Natural killer cell (primary cell): Measurements from ENCODE around the gene ANKRD7. TPM values are rescaled to one million over a fixed set of nuclear protein-coding genes. Genes with fewer than 3 reads are reported as not detected.

ENCODE experiments used
- ATAC-seq, 3 donors: fragments of 150-1000 bp in 2 of 3; fragments of 200-7000 bp in 1 of 3; cut with Tn5 transposase; 1 replicate in 1 of 3; 2 replicates in 2 of 3; pipeline ENCODE4 v1.10.0; 2021; ENCODE audit warnings: mild to moderate bottlenecking in 2 of 3, moderate library complexity in 2 of 3
- DNase-seq, 2 donors: peaks; one replicate each; pipeline versions ENCODE4 v3.0.0 to v3.0.0-alpha.2; 2013 to 2021; ENCODE audit warnings: mixed read lengths in 1 of 2
- H3K27ac ChIP-seq: one replicate; pipeline ENCODE4 v1.5.1; 2013; ENCODE audit warnings: mild to moderate bottlenecking, low read length
- H3K27me3 ChIP-seq: one replicate; pipeline ENCODE4 v1.6.1; 2013; ENCODE audit warnings: low read length; ENCODE audit not compliant: control insufficient read depth, insufficient read depth
- H3K36me3 ChIP-seq: one replicate; pipeline ENCODE4 v1.6.1; 2013; ENCODE audit warnings: low read length; ENCODE audit not compliant: control insufficient read depth, insufficient read depth
- H3K4me1 ChIP-seq: one replicate; pipeline ENCODE4 v1.6.1; 2013; ENCODE audit warnings: low read length; ENCODE audit not compliant: control insufficient read depth, insufficient read depth
- H3K4me3 ChIP-seq: one replicate; pipeline ENCODE4 v1.5.1; 2013; ENCODE audit warnings: low read length
- H3K9me3 ChIP-seq: one replicate; pipeline ENCODE4 v1.6.1; 2013; ENCODE audit warnings: low read length; ENCODE audit not compliant: control insufficient read depth, insufficient read depth
- H3K27ac Mint-ChIP-seq, 2 donors: one replicate each; pipeline ENCODE4 v1.8.0; 2022; ENCODE audit warnings: mild to moderate bottlenecking in 2 of 2, mixed read lengths in 2 of 2, moderate library complexity in 1 of 2
- H3K27me3 Mint-ChIP-seq, 2 donors: one replicate each; pipeline ENCODE4 v1.8.0; 2022; ENCODE audit warnings: low read depth in 2 of 2, mixed read lengths in 2 of 2
- H3K36me3 Mint-ChIP-seq: one replicate; pipeline ENCODE4 v1.8.0; 2022; ENCODE audit warnings: mixed read lengths
- H3K4me1 Mint-ChIP-seq, 2 donors: one replicate each; pipeline ENCODE4 v1.8.0; 2022; ENCODE audit warnings: mixed read lengths in 2 of 2
- H3K4me3 Mint-ChIP-seq: one replicate; pipeline ENCODE4 v1.8.0; 2022; ENCODE audit warnings: mild to moderate bottlenecking, moderate library complexity, mixed read lengths
- H3K9me3 Mint-ChIP-seq, 2 donors: one replicate each; pipeline ENCODE4 v1.8.0; 2022; ENCODE audit warnings: mixed read lengths in 2 of 2
- CTCF ChIP-seq: fragments of 200-600 bp; IDR thresholded peaks from one replicate; pipeline ENCODE4 v1.8.0; 2022; ENCODE audit warnings: antibody characterized with exemption
- WGBS: methylation state at CpG from one replicate; pipeline ENCODE4 v1.1.7; 2013; ENCODE audit warnings: missing lambda C conversion rate; ENCODE audit not compliant: insufficient coverage; 5-methylcytosine and 5-hydroxymethylcytosine counted together
- intact Hi-C: fragments of 100-400 bp; cut with micrococcal nuclease; formaldehyde crosslinking; loops from one replicate; pipeline ENCODE4 v1.14.2; 2022
- total RNA-seq, 4 donors: library from RNA; stranded (reverse); fragments of 120-200 nt in 1 of 4; gene quantifications; one replicate each; pipeline versions ENCODE4 v1.2.3 to v1.2.4, GENCODE V29; 2013 to 2022

ANKRD7 gene
- total RNA-seq, 3 donors from 2014 or later (not counting 1 experiment from before 2014, with no cell fraction given): not detected

GRCh38 chr7:118194571-118194970 lies 29.9 kb upstream of the ANKRD7 start:
- no peaks in the 10 kb centered on the region for H3K4me1 ChIP-seq
- TF ChIP-seq CTCF: no peak
- ATAC-seq: no peak
- Mint-ChIP-seq H3K36me3 (peaks cover 6% of the 10 kb centered on the region), H3K4me1 (peaks cover 5 to 8% of the 10 kb centered on the region in 2 donors), H3K4me3 (no peak overlapping the region), H3K27me3 (no peaks in the 10 kb centered on the region), H3K9me3 (no peaks in the 10 kb centered on the region), H3K27ac (no peak overlapping the region)
- no peak overlapping the region for H3K4me3 ChIP-seq
- H3K36me3 ChIP-seq: peaks cover 25% of the 10 kb centered on the region
- H3K27me3 ChIP-seq: no peaks in the 10 kb centered on the region
- DNase-seq: no peak
- intact Hi-C loops: no loop called here
- WGBS: 100% methylated on average over 2 of the region's 2 CpGs
- no peaks in the 10 kb centered on the region for H3K9me3 ChIP-seq
- no peak overlapping the region for H3K27ac ChIP-seq

GRCh38 chr7:118195837-118196474 lies 28.5 kb upstream of the ANKRD7 start:
- ATAC-seq: peak; percentile 63 to 81 (median 80)
- no peaks in the 10 kb centered on the region for H3K27me3 Mint-ChIP-seq
- Histone ChIP-seq H3K36me3 (peaks cover 22% of the 10 kb centered on the region), H3K27ac (no peak overlapping the region), H3K4me3 (no peak overlapping the region), H3K27me3 (no peaks in the 10 kb centered on the region), H3K9me3 (no peaks in the 10 kb centered on the region), H3K4me1 (no peaks in the 10 kb centered on the region)
- no peak overlapping the region for H3K4me3 Mint-ChIP-seq
- H3K36me3 Mint-ChIP-seq: peaks cover 6% of the 10 kb centered on the region
- 11% methylated on average over 2 of the region's 6 CpGs for WGBS
- peaks cover 5 to 8% of the 10 kb centered on the region in 2 donors for H3K4me1 Mint-ChIP-seq
- intact Hi-C loops: no loop called here
- TF ChIP-seq CTCF: peak; percentile 81
- peak in 1 of 2 donors; percentile 80 for DNase-seq
- no peaks in the 10 kb centered on the region for H3K9me3 Mint-ChIP-seq
- H3K27ac Mint-ChIP-seq: peak overlapping the region in 1 of 2 donors; percentile 51

GRCh38 chr7:118202061-118202460 lies 22.4 kb upstream of the ANKRD7 start:
- no peak for TF ChIP-seq CTCF
- Mint-ChIP-seq H3K27me3 (peaks cover 0 to 3% of the 10 kb centered on the region in 2 donors), H3K36me3 (no peaks in the 10 kb centered on the region), H3K4me3 (no peak overlapping the region), H3K4me1 (no peaks in the 10 kb centered on the region), H3K9me3 (no peaks in the 10 kb centered on the region), H3K27ac (no peak overlapping the region)
- Histone ChIP-seq H3K9me3 (no peaks in the 10 kb centered on the region), H3K36me3 (no peaks in the 10 kb centered on the region), H3K4me1 (no peaks in the 10 kb centered on the region), H3K4me3 (no peak overlapping the region), H3K27me3 (no peaks in the 10 kb centered on the region), H3K27ac (no peak overlapping the region)
- DNase-seq (no peak), ATAC-seq (no peak)
- WGBS: 94% methylated on average over 2 of the region's 2 CpGs
- intact Hi-C loops: no loop called here
